ENCODE measurements around the gene KIF6. TPM values are rescaled to one million over a fixed set of nuclear protein-coding genes. Genes with fewer than 3 reads are reported as not detected.

Gene KIF6
- total RNA-seq, 1 experiment from 2014 or later, result not detected

DNA sequence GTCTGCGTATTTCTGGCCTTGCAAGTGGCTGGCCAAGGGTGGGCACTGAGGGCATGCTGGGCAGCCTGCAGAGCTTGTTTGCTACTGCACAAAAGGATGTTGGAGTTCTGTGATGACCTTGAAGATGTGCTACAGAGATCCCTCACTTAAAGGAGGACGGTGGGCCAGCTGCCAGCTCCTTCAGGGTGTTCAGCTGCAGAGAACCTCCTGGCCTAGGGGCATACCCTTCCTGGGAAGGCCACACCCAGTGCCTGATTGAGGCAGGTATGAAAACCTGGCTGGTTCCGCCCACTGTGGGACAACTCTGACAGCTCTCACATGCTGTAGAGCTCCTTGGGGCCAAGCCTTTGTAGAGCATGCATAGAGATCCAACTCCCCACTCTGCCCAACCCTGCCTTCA lies 408.0 kb downstream of the KIF6 start:
- Histone ChIP-seq H3K79me2 (ENCODE audit: insufficient read depth, low read length) (no peaks in the 10 kb centered on the region), H3K4me1 (ENCODE audit: control insufficient read depth in 1 of 2, insufficient read depth in 2 of 2, low read length in 2 of 2) (no peaks in the 10 kb centered on the region), H3K9me3 (ENCODE audit: control insufficient read depth in 1 of 2, insufficient read depth in 1 of 2, low read depth in 1 of 2, low read length in 2 of 2) (no peaks in the 10 kb centered on the region), H3K4me2 (ENCODE audit: low read length) (no peak overlapping the region), H2AFZ (ENCODE audit: low read depth, low read length, poor library complexity, severe bottlenecking) (no peak overlapping the region), H3K27ac (ENCODE audit: low read depth, low read length) (no peak overlapping the region), H3K9me2 (ENCODE audit: insufficient read depth) (no peaks in the 10 kb centered on the region), H3K27me3 (ENCODE audit: insufficient read depth, low read length) (peaks cover 10% of the 10 kb centered on the region; the same call in 1 of the 2 replicates), H3K9ac (ENCODE audit: low read length) (no peak overlapping the region), H3K36me3 (ENCODE audit: control insufficient read depth in 1 of 2, insufficient read depth in 2 of 2, low read length in 2 of 2) (no peaks in the 10 kb centered on the region), H3K4me3 (replicated peaks in 1 of 2; ENCODE audit: low read depth in 1 of 2, low read length in 2 of 2) (no peak overlapping the region), H4K20me1 (ENCODE audit: insufficient read depth) (no peaks in the 10 kb centered on the region)
- ATAC-seq (no peak), DNase-seq (ENCODE audit: low read depth, low spot score) (no peak)
- TF ChIP-seq ZFX (IDR thresholded peaks at IDR 0.05) (no peak), ELF1 (IDR thresholded peaks at IDR 0.05; ENCODE audit: borderline replicate concordance, low read depth) (no peak), EGR1 (IDR thresholded peaks at IDR 0.05; ENCODE audit: low read depth) (no peak), CEBPB (IDR thresholded peaks at IDR 0.05; ENCODE audit: low read depth) (no peak)
- RAD21 ChIA-PET (ENCODE audit: low non-redundant PET in 1 of 2, low total read pairs in 2 of 2, uncharacterized antibody in 2 of 2, unreplicated experiment in 2 of 2), result no interaction called here
- no TSS peak for BruUV-seq (replicated peaks)
- intact Hi-C loops (cut with micrococcal nuclease), result no loop called here
- CTCF ChIA-PET, result no interaction called here
- POLR2A ChIA-PET, result no interaction called here

DNA sequence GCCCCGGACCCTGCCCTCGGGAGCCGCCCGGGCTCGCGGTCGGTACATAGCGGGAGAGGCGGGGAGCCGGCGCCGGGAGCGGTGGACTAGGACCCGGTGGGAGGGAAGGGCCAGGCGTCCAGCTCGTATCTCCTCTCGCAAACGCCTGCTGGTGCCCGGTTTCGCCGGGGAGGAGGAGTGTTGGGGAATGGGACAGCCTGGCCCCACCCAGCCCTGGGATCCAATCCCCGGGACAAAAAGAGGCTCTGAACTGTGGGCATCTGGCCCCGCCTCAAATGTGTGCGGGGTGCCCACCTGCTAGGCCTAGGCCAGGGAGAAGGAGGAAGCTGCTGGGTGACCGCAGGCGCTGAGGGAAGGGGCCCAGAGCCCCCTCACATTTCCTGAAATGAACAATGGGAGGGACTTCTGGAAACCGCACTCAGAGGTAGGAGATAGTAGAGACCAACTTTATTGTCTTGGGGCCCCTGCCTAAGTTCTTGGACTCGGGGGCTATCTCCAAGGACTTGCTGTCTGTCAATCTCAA lies 410.9 kb downstream of the KIF6 start, which contains the start of gene KCNK17:
Gene KCNK17 (minus strand): TSS at position 147 of the 523 bp plus-strand sequence. CDS start 99 bp downstream, at position 48.
- BruUV-seq (replicated peaks), result no TSS peak

More for the DNA sequence above, 410.9 kb downstream of the KIF6 start, which contains the start of gene KCNK17:
- DNase-seq (ENCODE audit: low read depth, low spot score) (no peak), ATAC-seq (no peak)
- H3K27me3 ChIP-seq (ENCODE audit: insufficient read depth, low read length), result peaks cover 3% of the 10 kb centered on the region; the same call in 1 of the 2 replicates
- no peak within 1 kb of the TSS for H2AFZ ChIP-seq (ENCODE audit: low read depth, low read length, poor library complexity, severe bottlenecking)
- H3K9ac ChIP-seq (ENCODE audit: low read length), result no peak within 1 kb of the TSS
- POLR2A ChIA-PET, result no interaction called here
- H3K4me2 ChIP-seq (ENCODE audit: low read length), result no peak within 1 kb of the TSS
- H3K9me2 ChIP-seq (ENCODE audit: insufficient read depth), result no peaks in the 10 kb centered on the region
- H3K79me2 ChIP-seq (ENCODE audit: insufficient read depth, low read length), result no peaks in the 10 kb centered on the region
- H3K4me1 ChIP-seq (ENCODE audit: control insufficient read depth in 1 of 2, insufficient read depth in 2 of 2, low read length in 2 of 2), result no peaks in the 10 kb centered on the region
- intact Hi-C loops (cut with micrococcal nuclease), result loop anchor here (5.0 kb wide), 1 partner anchor 212 kb away; no protein-coding TSS in a partner anchor
- no peak for TF ChIP-seq RAD21 (IDR thresholded peaks at IDR 0.05; ENCODE audit: low read depth)
- no peak for TF ChIP-seq TCF7L2 (IDR thresholded peaks at IDR 0.05; ENCODE audit: borderline replicate concordance, extremely low read depth, insufficient read depth, insufficient read length)
- no peak for TF ChIP-seq ZNF274 (IDR thresholded peaks at IDR 0.05; ENCODE audit: low read depth, low read length)
- no peak for TF ChIP-seq EGR1 (IDR thresholded peaks at IDR 0.05; ENCODE audit: low read depth)
- TF ChIP-seq JUND (IDR thresholded peaks at IDR 0.05), result no peak
- no peak for TF ChIP-seq SP1 (IDR thresholded peaks at IDR 0.05; ENCODE audit: low read depth)
- TF ChIP-seq EZH2 (IDR thresholded peaks at IDR 0.05), result no peak
- TF ChIP-seq, protein P1, sequence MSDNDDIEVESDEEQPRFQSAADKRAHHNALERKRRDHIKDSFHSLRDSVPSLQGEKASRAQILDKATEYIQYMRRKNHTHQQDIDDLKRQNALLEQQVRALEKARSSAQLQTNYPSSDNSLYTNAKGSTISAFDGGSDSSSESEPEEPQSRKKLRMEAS (IDR thresholded peaks at IDR 0.05), result no peak
- TF ChIP-seq, protein P2, sequence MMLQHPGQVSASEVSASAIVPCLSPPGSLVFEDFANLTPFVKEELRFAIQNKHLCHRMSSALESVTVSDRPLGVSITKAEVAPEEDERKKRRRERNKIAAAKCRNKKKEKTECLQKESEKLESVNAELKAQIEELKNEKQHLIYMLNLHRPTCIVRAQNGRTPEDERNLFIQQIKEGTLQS (IDR thresholded peaks at IDR 0.05), result no peak
- no peak for TF ChIP-seq FOSL1 (IDR thresholded peaks at IDR 0.05; ENCODE audit: low read depth)
- no peak for TF ChIP-seq CEBPB (IDR thresholded peaks at IDR 0.05; ENCODE audit: low read depth)
- TF ChIP-seq ZFX (IDR thresholded peaks at IDR 0.05), result no peak
- TF ChIP-seq ELF1 (IDR thresholded peaks at IDR 0.05; ENCODE audit: borderline replicate concordance, low read depth), result no peak
- no peak within 1 kb of the TSS for H3K27ac ChIP-seq (ENCODE audit: low read depth, low read length)
- RAD21 ChIA-PET (ENCODE audit: low non-redundant PET in 1 of 2, low total read pairs in 2 of 2, uncharacterized antibody in 2 of 2, unreplicated experiment in 2 of 2), result no interaction called here
- H3K36me3 ChIP-seq (ENCODE audit: control insufficient read depth in 1 of 2, insufficient read depth in 2 of 2, low read length in 2 of 2), result no peaks in the 10 kb centered on the region
- H3K4me3 ChIP-seq (replicated peaks in 1 of 2; ENCODE audit: low read depth in 1 of 2, low read length in 2 of 2), result no peak within 1 kb of the TSS
- no peaks in the 10 kb centered on the region for H3K9me3 ChIP-seq (ENCODE audit: control insufficient read depth in 1 of 2, insufficient read depth in 1 of 2, low read depth in 1 of 2, low read length in 2 of 2)
- H4K20me1 ChIP-seq (ENCODE audit: insufficient read depth), result no peaks in the 10 kb centered on the region
- CTCF ChIA-PET, result no interaction called here
